A673 (cell line): ENCODE measurements around the gene OR2A25. TPM values are rescaled to one million over a fixed set of nuclear protein-coding genes. Genes with fewer than 3 reads are reported as not detected.

Experiments
- BruUV-seq: library from RNA; stranded (reverse); fragments of 400-500 nt; replicated peaks from 2 replicates; lab custom pipeline; 2021; lab: Mats Ljungman, UMichigan
- CTCF ChIA-PET: fragments of 300-600 bp; sonication (Branson Sonifier 250); formaldehyde crosslinking; loops from one replicate; lab custom pipeline; 2022; ENCODE audit warnings: antibody characterized with exemption; lab: Charles Lee
- POLR2A ChIA-PET: fragments of 300-600 bp; sonication (Branson Sonifier 250); formaldehyde crosslinking; loops from one replicate; lab custom pipeline; 2022; ENCODE audit warnings: antibody characterized with exemption; ENCODE audit not compliant: low non-redundant PET; lab: Charles Lee
- DNase-seq: peaks from one replicate; pipeline ENCODE4 v3.0.0-alpha.2; 2015; ENCODE audit warnings: low spot score
- H3K27ac ChIP-seq: fragments of 200-600 bp; sonication (generic); 2 replicates; pipeline ENCODE4 v1.5.1; 2016; ENCODE audit warnings: mixed run types, low read depth, mild to moderate bottlenecking, mixed read lengths, antibody characterized with exemption, low read length; ENCODE audit not compliant: poor library complexity, severe bottlenecking
- H3K27me3 ChIP-seq: fragments of 200-600 bp; sonication (generic); replicated peaks from 2 replicates; pipeline ENCODE4 v1.6.1; 2017; ENCODE audit warnings: mixed run types, low read depth, mild to moderate bottlenecking, mixed read lengths, antibody characterized with exemption, low read length; ENCODE audit not compliant: insufficient read depth, poor library complexity
- H3K36me3 ChIP-seq: fragments of 200-600 bp; sonication (generic); 2 replicates; pipeline ENCODE4 v1.6.1; 2016; ENCODE audit warnings: mixed run types, mild to moderate bottlenecking, mixed read lengths, antibody characterized with exemption, low read length; ENCODE audit not compliant: insufficient read depth, poor library complexity, severe bottlenecking
- H3K4me1 ChIP-seq: fragments of 200-600 bp; sonication (generic); 2 replicates; pipeline ENCODE4 v1.6.1; 2017; ENCODE audit warnings: mixed run types, mild to moderate bottlenecking, mixed read lengths, antibody characterized with exemption, low read length; ENCODE audit not compliant: insufficient read depth, poor library complexity, severe bottlenecking
- H3K4me3 ChIP-seq: fragments of 200-600 bp; sonication (generic); 2 replicates; pipeline ENCODE4 v1.5.1; 2016; ENCODE audit warnings: low read depth, mixed run types, mild to moderate bottlenecking, mixed read lengths, low read length; ENCODE audit not compliant: poor library complexity, severe bottlenecking
- H3K9me3 ChIP-seq: fragments of 200-600 bp; sonication (generic); 2 replicates; pipeline ENCODE4 v1.6.1; 2016; ENCODE audit warnings: mixed run types, low read depth, mild to moderate bottlenecking, mixed read lengths, antibody characterized with exemption, low read length; ENCODE audit not compliant: poor library complexity, severe bottlenecking
- CTCF ChIP-seq: fragments of 300-800, 200-600 bp; sonication (generic); conservative IDR thresholded peaks from 2 replicates; pipeline ENCODE4 v1.5.1; 2017; ENCODE audit warnings: low read depth, mild to moderate bottlenecking, antibody characterized with exemption, low read length, moderate library complexity, mixed read lengths
- EZH2 ChIP-seq: fragments of 200-600 bp; sonication (generic); IDR thresholded peaks from 2 replicates; pipeline ENCODE4 v1.6.1; 2017; ENCODE audit warnings: borderline replicate concordance, low read depth, mild to moderate bottlenecking, mixed read lengths, antibody characterized with exemption, low read length; ENCODE audit not compliant: poor library complexity, severe bottlenecking
- intact Hi-C: fragments of 100-400 bp; cut with micrococcal nuclease; formaldehyde crosslinking; loops from one replicate; pipeline ENCODE4 v1.10.0; 2022; ENCODE audit not compliant: unreplicated experiment
- total RNA-seq: library from RNA; stranded (reverse); gene quantifications from 2 replicates; pipeline ENCODE4 v1.2.3, GENCODE V29; 2021

Gene OR2A25
- total RNA-seq, 1 experiment from 2014 or later = not detected

DNA sequence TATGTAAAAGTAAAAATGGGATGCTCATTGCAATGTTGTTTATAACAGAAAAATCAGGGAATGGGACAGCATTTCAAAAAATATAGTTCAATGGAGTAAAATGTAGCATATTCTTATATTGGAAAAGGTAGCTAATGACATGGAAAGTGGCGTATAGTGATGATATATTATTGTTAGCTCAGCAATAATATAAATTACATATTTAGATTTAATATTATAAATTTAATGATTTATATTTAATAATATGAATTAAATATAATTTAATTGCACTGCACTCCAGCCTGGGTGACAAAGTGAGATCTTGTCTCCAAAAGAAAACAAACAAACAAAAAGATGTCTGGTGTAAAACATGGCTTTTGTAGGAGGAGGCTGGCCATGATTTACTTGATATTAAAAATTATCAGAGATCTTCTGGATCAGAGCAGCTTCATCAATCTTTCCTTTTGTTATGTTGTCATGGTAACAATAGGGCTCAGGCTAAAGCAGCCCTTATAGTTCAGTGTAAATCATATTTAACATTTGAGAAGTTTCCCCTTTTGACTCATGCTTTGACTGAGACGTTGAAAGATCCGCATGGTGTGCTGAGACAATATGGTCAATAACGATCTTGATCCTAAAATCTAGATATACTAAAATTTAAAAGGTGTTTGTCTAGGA is 46.3 kb upstream of the OR2A25 start:
- Histone ChIP-seq H3K27me3 (no peaks in the 10 kb centered on the region), H3K36me3 (no peaks in the 10 kb centered on the region), H3K27ac (no peak overlapping the region), H3K9me3 (no peaks in the 10 kb centered on the region), H3K4me3 (no peak overlapping the region), H3K4me1 (no peaks in the 10 kb centered on the region)
- CTCF ChIA-PET = no interaction called here
- no peak for TF ChIP-seq EZH2
- no peak for TF ChIP-seq CTCF
- no peak for DNase-seq
- BruUV-seq = no TSS peak
- POLR2A ChIA-PET = no interaction called here
- intact Hi-C loops = no loop called here

DNA sequence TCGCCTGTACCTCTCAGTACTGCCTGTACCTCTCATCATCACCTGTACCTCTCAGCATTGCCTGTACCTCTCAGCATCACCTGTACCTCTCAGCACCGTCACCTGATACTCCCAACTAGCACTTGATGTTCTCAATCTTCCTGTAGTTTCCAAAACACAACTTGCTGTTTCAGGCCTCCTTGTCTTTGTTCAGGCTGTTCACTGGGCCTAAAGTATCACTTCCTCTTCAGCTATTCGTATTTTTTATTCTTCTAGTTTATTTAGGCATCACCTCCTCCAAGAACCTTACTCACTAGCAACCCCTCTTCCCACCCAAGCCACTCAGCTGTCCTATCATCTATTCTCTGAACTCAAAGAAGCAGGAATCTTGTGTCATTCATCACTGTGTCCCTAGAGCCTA is 45.4 kb upstream of the OR2A25 start:
- H3K4me1 ChIP-seq = no peaks in the 10 kb centered on the region
- BruUV-seq = no TSS peak
- CTCF ChIA-PET = no interaction called here
- H3K9me3 ChIP-seq = no peaks in the 10 kb centered on the region
- TF ChIP-seq EZH2 (no peak), CTCF (no peak)
- H3K27ac ChIP-seq = no peak overlapping the region
- no peak overlapping the region for H3K4me3 ChIP-seq
- no peaks in the 10 kb centered on the region for H3K36me3 ChIP-seq
- intact Hi-C loops = no loop called here
- POLR2A ChIA-PET = interaction anchor here (0.6 kb wide), 1 partner anchor 122 kb away, joined by 4 read pairs; the partner anchor contains the start of gene TCAF1
- DNase-seq = no peak
- no peaks in the 10 kb centered on the region for H3K27me3 ChIP-seq

DNA sequence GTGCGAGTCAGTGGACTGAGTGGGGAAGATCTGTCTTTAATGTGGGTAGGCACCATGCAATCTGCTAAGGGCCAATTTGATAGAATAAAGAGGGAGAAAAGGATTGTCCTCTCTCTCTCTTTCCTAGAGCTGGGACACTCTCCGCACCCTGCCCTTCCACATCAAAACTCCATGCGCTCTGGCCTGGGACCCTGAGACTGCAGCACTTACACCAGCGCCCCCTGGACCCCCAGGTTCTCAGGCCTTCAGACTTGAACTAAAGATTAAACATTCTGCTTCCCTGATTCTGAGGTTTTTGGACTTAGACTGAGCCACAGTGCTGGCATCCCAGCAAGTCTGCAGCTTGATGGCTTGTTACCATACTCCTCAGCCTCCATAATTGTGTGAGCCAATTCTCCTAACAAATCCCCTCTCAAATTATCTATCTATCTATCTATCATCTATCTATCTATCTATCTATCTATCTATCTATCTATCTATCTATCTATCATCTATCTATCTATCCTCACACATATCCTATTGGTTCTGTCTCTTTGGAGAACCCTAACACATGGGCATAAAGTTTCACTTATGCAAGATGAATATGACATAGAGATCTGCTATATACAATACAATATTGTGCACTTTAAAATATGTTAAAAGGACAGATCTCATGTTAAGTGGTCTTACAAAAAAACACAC is 43.3 kb upstream of the OR2A25 start:
- POLR2A ChIA-PET = no interaction called here
- CTCF ChIA-PET = no interaction called here
- Histone ChIP-seq H3K4me1 (no peaks in the 10 kb centered on the region), H3K4me3 (no peak overlapping the region), H3K27me3 (no peaks in the 10 kb centered on the region), H3K9me3 (no peaks in the 10 kb centered on the region), H3K36me3 (no peaks in the 10 kb centered on the region), H3K27ac (no peak overlapping the region)
- no peak for DNase-seq
- BruUV-seq = no TSS peak
- TF ChIP-seq CTCF (no peak), EZH2 (no peak)
- intact Hi-C loops = no loop called here
